H9 (cell line): ENCODE data around the gene DNASE1. TPM values are rescaled to one million over a fixed set of nuclear protein-coding genes. Genes with fewer than 3 reads are reported as not detected.

ENCODE experiments used
- DNase-seq: peaks from one replicate; pipeline ENCODE4 v3.0.0-alpha.2; 2017
- H2AFZ ChIP-seq: one replicate; pipeline ENCODE4 v1.6.1; 2013; ENCODE audit warnings: mild to moderate bottlenecking, low read length, control low read depth, moderate library complexity
- H2AK5ac ChIP-seq: 2 replicates; pipeline ENCODE4 v1.6.1; 2013; ENCODE audit warnings: low read length, control low read depth, mixed read lengths; ENCODE audit not compliant: insufficient read length
- H2BK120ac ChIP-seq: one replicate; pipeline ENCODE4 v1.6.1; 2013; ENCODE audit warnings: low read depth, mild to moderate bottlenecking, low read length, control low read depth, inconsistent platforms; ENCODE audit not compliant: poor library complexity, severe bottlenecking
- H2BK12ac ChIP-seq: 2 replicates; pipeline ENCODE4 v1.6.1; 2013; ENCODE audit warnings: low read length, control low read depth, mixed read lengths, low read depth; ENCODE audit not compliant: insufficient read length
- H2BK15ac ChIP-seq: 2 replicates; pipeline ENCODE4 v1.6.1; 2013; ENCODE audit warnings: low read depth, low read length, control low read depth
- H2BK20ac ChIP-seq: one replicate; pipeline ENCODE4 v1.6.1; 2013; ENCODE audit warnings: low read depth, mild to moderate bottlenecking, low read length, control low read depth, inconsistent platforms; ENCODE audit not compliant: poor library complexity, severe bottlenecking
- H2BK5ac ChIP-seq: 2 replicates; pipeline ENCODE4 v1.6.1; 2013; ENCODE audit warnings: low read length, control low read depth, mixed read lengths; ENCODE audit not compliant: insufficient read length
- H3K14ac ChIP-seq: 2 replicates; pipeline ENCODE4 v1.6.1; 2013; ENCODE audit warnings: low read length, control low read depth; ENCODE audit not compliant: insufficient read depth
- H3K18ac ChIP-seq: 2 replicates; pipeline ENCODE4 v1.6.1; 2013; ENCODE audit warnings: low read depth, mild to moderate bottlenecking, mixed read lengths, low read length, control low read depth; ENCODE audit not compliant: insufficient read length
- H3K23ac ChIP-seq: 2 replicates; pipeline ENCODE4 v1.6.1; 2013; ENCODE audit warnings: low read length, control low read depth, mixed read lengths, low read depth; ENCODE audit not compliant: insufficient read length
- H3K23me2 ChIP-seq: 2 replicates; pipeline ENCODE4 v1.6.1; 2013; ENCODE audit warnings: low read depth, mild to moderate bottlenecking, mixed read lengths, low read length, control low read depth; ENCODE audit not compliant: insufficient read length, poor library complexity, severe bottlenecking
- H3K27ac ChIP-seq: 2 replicates; pipeline ENCODE4 v1.5.1; 2013; ENCODE audit warnings: low read length, control low read depth, mixed read lengths, low read depth; ENCODE audit not compliant: insufficient read length
- H3K27me3 ChIP-seq: 2 replicates; pipeline ENCODE4 v1.6.1; 2013; ENCODE audit warnings: low read length, control low read depth, inconsistent platforms; ENCODE audit not compliant: insufficient read depth
- H3K4ac ChIP-seq: 2 replicates; pipeline ENCODE4 v1.6.1; 2013; ENCODE audit warnings: low read depth, mild to moderate bottlenecking, control low read depth, inconsistent platforms, low read length, moderate library complexity
- H3K4me1 ChIP-seq: 2 replicates; pipeline ENCODE4 v1.6.1; 2013; ENCODE audit warnings: low read length, control low read depth, inconsistent platforms; ENCODE audit not compliant: insufficient read depth
- H3K4me2 ChIP-seq: 2 replicates; pipeline ENCODE4 v1.6.1; 2013; ENCODE audit warnings: low read length, control low read depth, mixed read lengths; ENCODE audit not compliant: insufficient read length, insufficient read depth
- H3K56ac ChIP-seq: 2 replicates; pipeline ENCODE4 v1.6.1; 2013; ENCODE audit warnings: low read depth, mild to moderate bottlenecking, mixed read lengths, low read length, control low read depth; ENCODE audit not compliant: insufficient read length
- H3K79me1 ChIP-seq: 2 replicates; pipeline ENCODE4 v1.6.1; 2013; ENCODE audit warnings: low read depth, mild to moderate bottlenecking, moderate library complexity, low read length, control low read depth, inconsistent platforms; ENCODE audit not compliant: insufficient read depth, poor library complexity, severe bottlenecking
- H3K79me2 ChIP-seq: 2 replicates; pipeline ENCODE4 v1.6.1; 2013; ENCODE audit warnings: low read length, control low read depth, inconsistent platforms; ENCODE audit not compliant: insufficient read depth
- H3K9ac ChIP-seq: 2 replicates; pipeline ENCODE4 v1.6.1; 2013; ENCODE audit warnings: low read length, control low read depth, mixed read lengths; ENCODE audit not compliant: insufficient read length; ENCODE audit errors: extremely low read depth
- H3K9me3 ChIP-seq: one replicate; pipeline ENCODE4 v1.6.1; 2013; ENCODE audit warnings: low read depth, low read length, inconsistent platforms; ENCODE audit not compliant: control insufficient read depth
- H3T11ph ChIP-seq: one replicate; pipeline ENCODE4 v1.6.1; 2013; ENCODE audit warnings: mild to moderate bottlenecking, low read length, control low read depth, inconsistent platforms
- H4K20me1 ChIP-seq: one replicate; pipeline ENCODE4 v1.6.1; 2013; ENCODE audit not compliant: control insufficient read depth, insufficient read length, insufficient read depth
- H4K5ac ChIP-seq: 2 replicates; pipeline ENCODE4 v1.6.1; 2013; ENCODE audit warnings: low read depth, mild to moderate bottlenecking, mixed read lengths, low read length, control low read depth; ENCODE audit not compliant: insufficient read length
- H4K8ac ChIP-seq: replicated peaks from 2 replicates; pipeline ENCODE4 v1.6.1; 2013; ENCODE audit warnings: low read length, control low read depth, mixed read lengths, low read depth; ENCODE audit not compliant: insufficient read length
- H4K91ac ChIP-seq: 2 replicates; pipeline ENCODE4 v1.6.1; 2013; ENCODE audit warnings: low read depth, mild to moderate bottlenecking, moderate library complexity, mixed read lengths, low read length, control low read depth; ENCODE audit not compliant: insufficient read length
- H3K27ac Mint-ChIP-seq, 3 experiments: 2 replicates in 2 of 3; 3 replicates in 1 of 3; pipeline ENCODE4 v1.8.0; 2020 to 2021; ENCODE audit warnings: mixed read lengths in 3 of 3, mild to moderate bottlenecking in 1 of 3, moderate library complexity in 1 of 3
- H3K27me3 Mint-ChIP-seq: 2 replicates; pipeline ENCODE4 v1.8.0; 2021; ENCODE audit warnings: low read depth, mild to moderate bottlenecking, moderate library complexity, mixed read lengths
- H3K36me3 Mint-ChIP-seq, 3 experiments: 2 replicates in 2 of 3; 3 replicates in 1 of 3; pipeline ENCODE4 v1.8.0; 2020 to 2021; ENCODE audit warnings: low read depth in 3 of 3, mixed read lengths in 3 of 3; ENCODE audit not compliant: insufficient read depth in 1 of 3
- H3K4me1 Mint-ChIP-seq, 2 experiments: 2 replicates each; pipeline ENCODE4 v1.8.0; 2020; ENCODE audit warnings: mixed read lengths in 2 of 2
- H3K4me3 Mint-ChIP-seq, 2 experiments: 2 replicates in 1 of 2; 3 replicates in 1 of 2; pipeline ENCODE4 v1.8.0; 2020 to 2021; ENCODE audit warnings: mild to moderate bottlenecking in 2 of 2, mixed read lengths in 2 of 2, moderate library complexity in 1 of 2
- H3K9me3 Mint-ChIP-seq, 2 experiments: 2 replicates in 1 of 2; 3 replicates in 1 of 2; pipeline ENCODE4 v1.8.0; 2020; ENCODE audit warnings: mild to moderate bottlenecking in 2 of 2, mixed read lengths in 2 of 2, moderate library complexity in 1 of 2
- CTCF ChIP-seq: fragments of 200-600 bp; sonication (generic); conservative IDR thresholded peaks from 3 replicates; pipeline ENCODE4 v1.8.0; 2021; ENCODE audit warnings: antibody characterized with exemption, mild to moderate bottlenecking
- WGBS: extraction: QIAGEN DNeasy Blood & Tissue Kit; methylation state at CpG from one replicate; pipeline ENCODE4 v1.1.7; 2013; ENCODE audit warnings: missing lambda C conversion rate, low lambda C conversion rate, mixed read lengths; ENCODE audit not compliant: insufficient read length; ENCODE audit errors: extremely low coverage; 5-methylcytosine and 5-hydroxymethylcytosine counted together
- total RNA-seq: library from RNA; stranded (reverse); gene quantifications from 2 replicates; pipeline ENCODE4 v1.2.1, GENCODE V29; 2021

The DNASE1 gene
- total RNA-seq, 1 experiment from 2014 or later, result 10.1 TPM

GRCh38 chr16:3662601-3663000 lies 8.1 kb downstream of the DNASE1 start:
- no peak overlapping the region for H3K9ac ChIP-seq

More at GRCh38 chr16:3662601-3663000, 8.1 kb downstream of the DNASE1 start:
- H2AFZ ChIP-seq, result no peak overlapping the region
- Mint-ChIP-seq H3K9me3 (no peaks in the 10 kb centered on the region), H3K36me3 (peaks cover 49 to 86% (median 84%) of the 10 kb centered on the region in 3 experiments), H3K4me3 (no peak overlapping the region; a peak in 1 of 5 replicates), H3K4me1 (no peaks in the 10 kb centered on the region), H3K27me3 (no peaks in the 10 kb centered on the region), H3K27ac (no peak overlapping the region)
- no peak overlapping the region for H3T11ph ChIP-seq
- H4K5ac ChIP-seq, result no peak overlapping the region
- H3K79me1 ChIP-seq, result no peaks in the 10 kb centered on the region
- no peak overlapping the region for H4K91ac ChIP-seq
- H2BK120ac ChIP-seq, result no peak overlapping the region
- no peak overlapping the region for H2AK5ac ChIP-seq
- no peak overlapping the region for H2BK15ac ChIP-seq
- no peak overlapping the region for H3K4me2 ChIP-seq
- H3K23ac ChIP-seq, result no peak overlapping the region
- no peak overlapping the region for H2BK12ac ChIP-seq
- no peak for TF ChIP-seq CTCF
- peak; percentile 24 for DNase-seq
- no peaks in the 10 kb centered on the region for H3K23me2 ChIP-seq
- H3K27me3 ChIP-seq, result no peaks in the 10 kb centered on the region
- no peaks in the 10 kb centered on the region for H3K4me1 ChIP-seq
- H3K27ac ChIP-seq, result no peak overlapping the region
- no peak overlapping the region for H4K8ac ChIP-seq
- H3K18ac ChIP-seq, result no peak overlapping the region
- no peak overlapping the region for H3K56ac ChIP-seq
- no peak overlapping the region for H3K14ac ChIP-seq
- H3K9me3 ChIP-seq, result no peaks in the 10 kb centered on the region
- H3K79me2 ChIP-seq, result no peaks in the 10 kb centered on the region
- no CpG with 5 or more reads among the region's 17 CpGs for WGBS
- no peak overlapping the region for H3K4ac ChIP-seq
- no peak overlapping the region for H2BK20ac ChIP-seq
- H2BK5ac ChIP-seq, result no peak overlapping the region
- no peaks in the 10 kb centered on the region for H4K20me1 ChIP-seq
